Uterus (tissue), 2 donors: ENCODE results near the gene RENBP.

Experiments used
- CTCF ChIP-seq, 4 experiments: fragments of 200-600 bp in 2 of 4; fragments of 450-650 bp in 2 of 4; sonication (generic) in 2 of 4; IDR thresholded peaks; one replicate each; pipeline ENCODE4 v1.5.1; 2016 to 2019; ENCODE audit warnings: antibody characterized with exemption in 4 of 4, mild to moderate bottlenecking in 2 of 4, moderate library complexity in 1 of 4
- POLR2A ChIP-seq, 2 donors: fragments of 450-650 bp; IDR thresholded peaks; one replicate each; pipeline ENCODE4 v1.6.1; 2016; ENCODE audit warnings: antibody characterized with exemption in 2 of 2, mild to moderate bottlenecking in 1 of 2, moderate library complexity in 1 of 2

- TF ChIP-seq CTCF (IDR thresholded peaks at IDR 0.05), result no peak
- no peak for TF ChIP-seq POLR2A (IDR thresholded peaks at IDR 0.05)
Measured at GRCh38 chrX:153967536-153968224, 23.2 kb upstream of the RENBP start.
